ENCODE measurements around the gene ANKS1B.

Gene ANKS1B

DNA sequence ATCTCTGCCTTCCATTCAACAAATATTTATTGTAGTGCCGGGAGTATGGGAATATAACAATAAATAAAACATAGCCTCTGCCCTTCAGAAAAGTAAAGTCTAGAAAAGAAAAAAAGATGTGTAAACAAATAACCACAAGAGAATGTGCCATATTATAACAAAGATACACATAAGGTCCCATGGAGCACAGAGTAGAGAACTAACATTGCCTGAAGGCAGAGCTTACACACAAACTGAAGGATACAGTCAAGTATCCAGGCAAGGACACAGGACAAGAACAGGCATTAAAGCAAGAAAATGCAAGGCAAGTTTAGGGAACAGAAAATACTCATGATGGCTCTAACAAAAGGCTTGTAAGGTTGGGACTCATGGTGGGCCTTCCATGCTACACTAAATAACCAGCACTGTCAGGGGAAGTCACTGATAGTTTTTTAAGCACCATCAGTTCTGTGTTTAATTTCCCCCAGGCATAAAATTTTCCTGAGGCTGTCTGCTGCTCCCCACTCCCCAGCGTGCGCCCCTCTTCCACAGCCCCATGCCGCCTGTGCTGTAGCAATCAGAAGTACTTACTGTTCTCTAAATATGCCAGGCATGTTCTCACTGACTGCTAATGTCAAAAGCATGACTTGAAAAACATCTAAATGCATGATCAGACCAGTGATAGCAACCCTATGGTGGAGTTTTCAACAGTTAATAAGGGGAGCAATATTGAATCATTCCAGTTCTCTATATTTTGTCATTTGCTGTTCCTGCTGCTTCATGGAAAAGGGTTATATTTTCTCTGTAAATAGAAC is 77.8 kb downstream of the ANKS1B start:
- in situ Hi-C loops (cut with HindIII; ENCODE audit: low pct_unique_long_range_greater_than_20kb, low sequenced_read_pairs), result no loop called here
- TF ChIP-seq JUND (IDR thresholded peaks at IDR 0.05; ENCODE audit: low read depth), result no peak
- peak in 1 of 2 experiments; percentile 61 for DNase-seq (ENCODE audit: low read depth in 1 of 2, low spot score in 1 of 2)

DNA sequence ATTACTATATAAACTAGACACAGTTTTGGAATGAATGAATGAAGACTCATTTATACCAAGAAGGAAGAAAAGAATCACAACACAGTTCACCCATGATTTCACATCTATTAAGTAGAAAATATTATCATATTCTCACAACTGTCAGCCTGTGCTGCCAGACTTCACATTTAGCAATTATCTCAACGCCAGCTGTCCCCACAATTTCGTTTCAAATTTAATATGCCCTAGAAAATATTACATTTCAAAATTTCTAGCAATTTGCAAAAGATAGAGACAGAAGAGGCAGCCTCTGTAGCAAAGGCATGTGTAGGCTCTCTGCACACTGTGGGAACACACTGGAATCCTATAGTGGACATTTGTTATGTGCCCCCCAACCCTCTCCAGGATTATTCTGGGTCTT is 83.6 kb downstream of the ANKS1B start:
- no peak for TF ChIP-seq JUND (IDR thresholded peaks at IDR 0.05; ENCODE audit: low read depth)
- no peak for DNase-seq (ENCODE audit: low read depth in 1 of 2, low spot score in 1 of 2)

DNA sequence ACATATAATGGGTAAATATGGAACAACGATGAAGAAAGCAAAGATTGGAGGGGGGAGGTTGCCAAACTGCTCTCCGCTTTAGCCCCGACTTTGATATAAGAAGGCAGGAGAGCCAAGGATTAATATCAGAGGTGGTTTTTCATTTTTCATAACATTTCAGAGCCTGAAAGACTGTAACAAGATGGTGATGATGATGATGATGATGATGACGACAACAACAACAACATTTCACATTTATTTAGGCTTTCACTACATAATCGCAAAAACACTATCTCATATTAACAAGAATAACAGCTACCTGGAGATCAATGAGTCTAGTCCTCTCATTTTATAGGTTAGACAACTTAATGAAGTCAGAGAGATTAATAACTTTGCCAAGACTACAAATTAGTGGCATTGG is 86.1 kb downstream of the ANKS1B start:
- TF ChIP-seq JUND (IDR thresholded peaks at IDR 0.05; ENCODE audit: low read depth), result no peak
- no peak for DNase-seq (ENCODE audit: low read depth in 1 of 2, low spot score in 1 of 2)
- in situ Hi-C loops (cut with HindIII; ENCODE audit: low pct_unique_long_range_greater_than_20kb, low sequenced_read_pairs), result no loop called here

More for the DNA sequence above, 83.6 kb downstream of the ANKS1B start:
- in situ Hi-C loops (cut with HindIII; ENCODE audit: low pct_unique_long_range_greater_than_20kb, low sequenced_read_pairs), result no loop called here

DNA sequence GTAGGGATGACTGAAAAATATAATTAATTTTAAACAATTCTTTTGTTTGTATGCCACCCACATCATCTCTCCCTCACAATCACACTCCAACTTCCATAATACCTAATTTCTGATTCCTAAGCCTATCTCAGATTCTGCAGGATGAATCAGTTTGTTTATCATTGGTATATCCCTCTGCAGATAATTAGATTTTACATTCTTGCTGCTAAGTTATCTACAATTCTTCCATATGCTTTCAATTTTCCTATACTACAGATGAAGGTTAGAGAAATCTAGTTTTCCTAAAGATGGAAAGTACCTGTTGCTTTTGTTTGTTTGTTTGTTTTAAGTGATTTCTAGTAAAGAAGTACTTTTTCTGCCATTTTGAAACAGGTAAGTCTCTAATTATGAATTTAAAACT is 105.3 kb downstream of the ANKS1B start:
- DNase-seq (ENCODE audit: low read depth in 1 of 2, low spot score in 1 of 2), result no peak
- no peak for TF ChIP-seq JUND (IDR thresholded peaks at IDR 0.05; ENCODE audit: low read depth)
- in situ Hi-C loops (cut with HindIII; ENCODE audit: low pct_unique_long_range_greater_than_20kb, low sequenced_read_pairs), result no loop called here

DNA sequence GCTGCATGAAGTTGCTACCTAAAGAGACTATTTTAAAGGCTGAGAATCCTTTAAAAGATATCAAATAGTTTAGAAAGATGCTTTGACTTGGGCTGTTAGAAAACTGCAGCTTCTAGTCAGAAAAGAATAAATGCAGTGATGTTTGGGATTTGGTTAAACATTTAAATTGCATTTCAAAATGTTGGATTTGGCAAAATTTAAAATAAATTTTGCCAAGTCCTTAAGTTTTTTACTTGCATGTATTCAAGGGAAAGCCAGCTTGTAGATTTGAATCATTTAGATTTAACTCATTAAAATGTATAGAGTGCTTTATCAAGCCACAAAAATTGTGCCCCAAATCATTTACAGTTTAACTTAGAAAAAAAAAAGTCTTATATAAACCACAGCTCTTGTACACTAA is 109.7 kb downstream of the ANKS1B start:
- in situ Hi-C loops (cut with HindIII; ENCODE audit: low pct_unique_long_range_greater_than_20kb, low sequenced_read_pairs), result no loop called here

DNA sequence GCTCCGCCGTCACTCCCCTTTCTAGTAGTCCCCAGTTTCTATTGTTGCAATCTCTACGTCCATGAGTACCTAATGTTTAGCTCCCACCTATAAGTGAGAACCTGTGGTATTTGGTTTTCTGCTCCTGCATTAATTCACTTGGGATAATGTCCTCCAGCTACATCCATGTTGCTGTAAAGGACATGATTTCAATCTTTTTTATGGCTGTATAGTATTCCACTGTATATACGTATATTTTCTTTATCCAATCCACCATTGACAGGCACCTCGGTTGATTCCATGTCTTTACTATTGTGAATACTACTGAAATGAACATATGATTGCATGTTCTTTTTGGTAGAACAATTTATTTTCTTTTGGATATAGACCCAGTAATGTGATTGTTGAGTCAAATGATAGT is 114.7 kb downstream of the ANKS1B start:
- DNase-seq (ENCODE audit: low read depth in 1 of 2, low spot score in 1 of 2), result no peak
- in situ Hi-C loops (cut with HindIII; ENCODE audit: low pct_unique_long_range_greater_than_20kb, low sequenced_read_pairs), result no loop called here
- TF ChIP-seq JUND (IDR thresholded peaks at IDR 0.05; ENCODE audit: low read depth), result no peak

More for the DNA sequence above, 109.7 kb downstream of the ANKS1B start:
- TF ChIP-seq JUND (IDR thresholded peaks at IDR 0.05; ENCODE audit: low read depth), result no peak
- no peak for DNase-seq (ENCODE audit: low read depth in 1 of 2, low spot score in 1 of 2)

DNA sequence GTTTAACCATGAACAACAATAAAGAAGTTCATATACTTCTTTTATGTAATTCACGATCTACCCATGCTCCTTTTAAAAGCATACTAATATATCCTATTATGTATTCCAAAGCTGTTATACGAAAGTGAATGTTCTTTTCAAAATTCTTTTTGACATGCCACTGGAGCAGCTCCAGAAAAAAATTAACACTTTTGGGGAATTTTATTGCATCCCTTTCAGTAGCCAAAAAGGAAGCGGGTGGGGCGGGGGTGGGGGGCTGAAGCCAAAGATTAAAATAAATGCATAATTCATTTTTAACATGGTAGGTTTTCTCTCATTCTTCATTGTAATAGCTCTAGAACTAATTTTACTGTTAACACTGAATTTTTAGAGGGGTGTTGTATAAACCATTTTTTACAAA is 123.0 kb downstream of the ANKS1B start:
- TF ChIP-seq JUND (IDR thresholded peaks at IDR 0.05; ENCODE audit: low read depth), result no peak
- DNase-seq (ENCODE audit: low read depth in 1 of 2, low spot score in 1 of 2), result no peak

DNA sequence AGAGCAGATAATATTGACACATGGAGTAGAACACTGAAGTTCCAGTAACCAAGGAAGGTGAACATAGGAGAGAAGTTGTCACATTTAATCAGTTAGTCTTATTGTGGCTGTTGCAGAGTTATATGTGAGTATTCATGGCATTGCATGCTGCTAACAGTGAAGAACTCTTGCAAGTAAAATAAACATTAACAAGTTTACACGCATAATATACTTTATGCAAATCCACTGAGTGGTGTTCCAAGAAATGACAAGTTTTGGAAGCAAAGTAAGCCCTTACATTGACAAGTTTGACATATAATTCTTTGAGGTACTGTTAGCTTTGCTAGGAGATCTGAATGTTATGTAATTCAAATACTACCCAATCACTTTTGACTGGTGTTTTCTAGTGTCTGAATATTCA is 125.6 kb downstream of the ANKS1B start:
- in situ Hi-C loops (cut with HindIII; ENCODE audit: low pct_unique_long_range_greater_than_20kb, low sequenced_read_pairs), result no loop called here
- no peak for DNase-seq (ENCODE audit: low read depth in 1 of 2, low spot score in 1 of 2)

More for the DNA sequence above, 123.0 kb downstream of the ANKS1B start:
- in situ Hi-C loops (cut with HindIII; ENCODE audit: low pct_unique_long_range_greater_than_20kb, low sequenced_read_pairs), result no loop called here

DNA sequence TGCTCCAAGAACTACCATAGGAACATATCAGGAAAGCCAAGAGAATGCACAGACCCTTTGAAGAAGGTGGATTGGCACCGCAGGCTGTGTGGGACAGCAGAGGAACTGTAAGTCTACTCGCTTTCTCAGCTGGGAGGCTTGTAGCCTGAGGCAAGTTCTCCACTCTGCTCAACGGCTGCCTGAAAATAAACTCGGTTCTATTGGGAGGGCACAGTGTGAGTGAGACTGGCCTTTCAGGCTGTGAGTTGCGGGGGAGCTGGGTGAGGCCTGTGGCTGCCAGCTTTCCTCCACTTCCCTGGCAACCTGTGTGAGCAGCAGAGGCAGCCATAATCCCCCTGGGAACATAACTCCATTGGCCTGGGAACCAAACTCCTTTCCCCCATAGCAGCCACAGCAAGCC is 132.1 kb downstream of the ANKS1B start:
- DNase-seq (ENCODE audit: low read depth in 1 of 2, low spot score in 1 of 2), result peak in 1 of 2 experiments; percentile 46
- no peak for TF ChIP-seq JUND (IDR thresholded peaks at IDR 0.05; ENCODE audit: low read depth)
- in situ Hi-C loops (cut with HindIII; ENCODE audit: low pct_unique_long_range_greater_than_20kb, low sequenced_read_pairs), result no loop called here

More for the DNA sequence above, 125.6 kb downstream of the ANKS1B start:
- TF ChIP-seq JUND (IDR thresholded peaks at IDR 0.05; ENCODE audit: low read depth), result no peak

DNA sequence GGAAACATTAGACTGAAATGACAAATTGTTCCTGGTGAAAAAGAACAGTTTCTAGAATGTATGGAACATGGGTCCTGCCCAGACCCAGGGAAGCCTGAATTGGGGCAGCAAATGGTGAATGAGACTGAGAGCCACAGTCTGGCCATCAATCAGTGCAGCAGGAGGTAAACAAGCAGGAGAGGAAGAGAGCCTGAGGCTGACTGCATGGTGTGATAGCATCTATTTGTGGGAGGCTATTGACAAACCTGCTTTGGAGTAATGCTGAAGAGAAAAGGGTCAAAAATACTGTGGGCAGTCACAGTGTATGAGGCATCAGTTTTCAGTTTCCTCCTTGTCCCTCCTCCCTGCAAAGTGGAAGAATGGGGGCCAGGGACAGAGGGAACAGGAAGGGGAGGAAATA is 136.8 kb downstream of the ANKS1B start:
- in situ Hi-C loops (cut with HindIII; ENCODE audit: low pct_unique_long_range_greater_than_20kb, low sequenced_read_pairs), result no loop called here
- peak; percentile 59 to 94 for DNase-seq (ENCODE audit: low read depth in 1 of 2, low spot score in 1 of 2)
- TF ChIP-seq JUND (IDR thresholded peaks at IDR 0.05; ENCODE audit: low read depth), result peak; percentile 66; the same call in 1 of the 2 replicates

DNA sequence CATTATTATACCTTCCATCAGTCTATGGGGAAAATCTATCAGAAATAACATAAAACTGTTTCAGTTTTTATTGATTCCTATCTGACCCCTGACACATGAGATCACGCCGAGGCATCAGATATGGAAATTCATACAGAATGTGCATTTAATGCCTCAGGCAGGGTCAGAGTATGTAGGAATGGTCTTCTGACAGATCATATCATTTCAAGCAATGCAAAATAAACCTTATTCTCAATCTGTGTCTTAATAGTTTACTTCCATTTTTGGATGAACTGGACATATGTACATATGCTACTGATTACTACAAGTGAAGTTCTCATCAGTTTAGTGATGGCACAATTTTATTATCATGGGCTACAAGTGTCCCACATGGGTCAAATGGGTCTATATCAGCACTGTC is 150.0 kb downstream of the ANKS1B start:
- no peak for DNase-seq (ENCODE audit: low read depth in 1 of 2, low spot score in 1 of 2)
- in situ Hi-C loops (cut with HindIII; ENCODE audit: low pct_unique_long_range_greater_than_20kb, low sequenced_read_pairs), result no loop called here
- no peak for TF ChIP-seq JUND (IDR thresholded peaks at IDR 0.05; ENCODE audit: low read depth)

DNA sequence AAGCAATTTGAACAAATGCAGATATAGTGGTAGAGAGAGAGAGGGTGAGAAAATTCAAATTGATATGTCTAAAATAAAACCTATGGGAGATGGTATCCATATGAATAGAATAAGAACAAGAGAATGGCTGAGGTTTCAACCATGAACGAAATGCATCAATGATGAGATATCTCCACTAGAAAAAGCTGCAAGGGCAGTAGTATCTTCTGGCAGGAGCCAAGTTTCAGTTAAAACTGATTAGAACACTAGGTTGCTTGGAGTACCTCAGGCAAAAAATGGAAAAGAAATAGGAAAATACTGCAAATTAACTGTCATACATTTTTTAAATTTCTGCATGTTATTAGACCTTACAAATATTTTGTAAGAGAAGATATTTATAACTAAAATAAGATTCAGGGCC is 151.3 kb downstream of the ANKS1B start:
- in situ Hi-C loops (cut with HindIII; ENCODE audit: low pct_unique_long_range_greater_than_20kb, low sequenced_read_pairs), result no loop called here
- no peak for TF ChIP-seq JUND (IDR thresholded peaks at IDR 0.05; ENCODE audit: low read depth)

DNA sequence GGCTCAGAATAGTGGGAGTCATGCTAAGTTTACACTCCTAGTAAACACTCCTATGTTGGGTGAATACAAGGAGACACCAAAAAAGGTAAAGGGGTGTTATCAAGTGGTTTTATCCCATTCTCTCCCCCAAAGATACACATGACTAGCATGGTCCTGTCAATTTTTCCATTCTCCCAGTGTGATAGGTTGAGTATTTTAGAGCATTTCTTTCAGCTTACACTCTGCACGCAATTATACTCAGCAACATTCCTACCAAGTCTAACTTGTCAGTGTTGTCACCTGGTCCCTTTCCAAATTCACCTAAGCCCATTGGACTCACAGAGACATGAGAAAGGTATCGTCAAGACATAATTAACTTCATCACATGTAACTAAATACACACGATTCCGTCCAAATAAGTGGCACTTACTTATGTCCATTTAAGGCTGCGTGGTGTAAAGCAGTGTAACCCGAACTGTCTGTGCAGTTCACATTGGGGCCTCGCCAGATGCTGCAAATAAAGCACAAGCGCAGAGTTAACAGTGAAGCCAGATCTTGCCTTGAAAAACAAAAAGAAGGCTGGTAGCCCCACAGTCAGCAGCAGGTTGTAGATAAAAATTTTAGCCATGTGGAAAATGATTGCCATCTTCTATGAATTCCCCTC is 159.7 kb downstream of the ANKS1B start:
- no peak for TF ChIP-seq JUND (IDR thresholded peaks at IDR 0.05; ENCODE audit: low read depth)
- DNase-seq (ENCODE audit: low read depth in 1 of 2, low spot score in 1 of 2), result no peak
- in situ Hi-C loops (cut with HindIII; ENCODE audit: low pct_unique_long_range_greater_than_20kb, low sequenced_read_pairs), result no loop called here

More for the DNA sequence above, 151.3 kb downstream of the ANKS1B start:
- DNase-seq (ENCODE audit: low read depth in 1 of 2, low spot score in 1 of 2), result no peak
